HEK293 (cell line): ENCODE measurements around the gene APOE.

Experiments used
- CTCF ChIA-PET: fragments of 350-600 bp; formaldehyde crosslinking; extraction: SDS; loops from one replicate; lab custom pipeline; 2021; ENCODE audit warnings: antibody characterized with exemption; lab: Yijun Ruan, JAX
- POLR2A ChIA-PET: fragments of 300-600 bp; formaldehyde crosslinking; extraction: SDS; loops from one replicate; lab custom pipeline; 2020; ENCODE audit warnings: antibody characterized with exemption, inconsistent platforms; lab: Yijun Ruan, JAX
- H3K27ac ChIP-seq: fragments of 200-500 bp; sonication (Bioruptor generic); 2 replicates; pipeline ENCODE4 v1.5.1; 2014; ENCODE audit warnings: low read depth, low read length, control low read depth, inconsistent platforms; ENCODE audit errors: extremely low read depth
- H3K36me3 ChIP-seq, 2 experiments: fragments of 200-500 bp in 1 of 2; sonication (Bioruptor generic) in 1 of 2; 1 replicate in 1 of 2; 2 replicates in 1 of 2; pipeline ENCODE4 v1.5.1; 2014 to 2017; ENCODE audit warnings: inconsistent platforms in 2 of 2, low read length in 2 of 2; ENCODE audit not compliant: control insufficient read depth in 2 of 2, insufficient read depth in 1 of 2
- H3K4me1 ChIP-seq: fragments of 200-500 bp; sonication (Bioruptor generic); 2 replicates; pipeline ENCODE4 v1.5.1; 2014; ENCODE audit warnings: mild to moderate bottlenecking, low read length, inconsistent platforms; ENCODE audit not compliant: control insufficient read depth, insufficient read depth
- H3K4me3 ChIP-seq: 2 replicates; pipeline ENCODE4 v1.5.1; 2011; ENCODE audit warnings: low read depth, mild to moderate bottlenecking, control low read depth, low read length, moderate library complexity
- H3K9me3 ChIP-seq: fragments of 200-500 bp; sonication (Bioruptor generic); 2 replicates; pipeline ENCODE4 v1.5.1; 2014; ENCODE audit warnings: low read depth, low read length, inconsistent platforms; ENCODE audit not compliant: control insufficient read depth, insufficient read depth
- GLIS1 ChIP-seq: fragments of 450-650 bp; formaldehyde crosslinking; IDR thresholded peaks from 2 replicates; pipeline ENCODE4 v1.5.1; 2016; ENCODE audit warnings: missing biosample characterization, missing genetic modification characterization
- KLF17 ChIP-seq: fragments of 450-650 bp; formaldehyde crosslinking; IDR thresholded peaks from 2 replicates; pipeline ENCODE4 v1.5.1; 2016; ENCODE audit warnings: missing biosample characterization, missing genetic modification characterization
- PRDM4 ChIP-seq: fragments of 450-650 bp; formaldehyde crosslinking; IDR thresholded peaks from 2 replicates; pipeline ENCODE4 v1.5.1; 2017; ENCODE audit warnings: missing biosample characterization, missing genetic modification characterization
- SCRT1 ChIP-seq: fragments of 450-650 bp; formaldehyde crosslinking; IDR thresholded peaks from 2 replicates; pipeline ENCODE4 v1.5.1; 2016; ENCODE audit warnings: missing biosample characterization, missing genetic modification characterization, borderline replicate concordance
- WT1 ChIP-seq: fragments of 450-650 bp; formaldehyde crosslinking; IDR thresholded peaks from 2 replicates; pipeline ENCODE4 v1.5.1; 2016; ENCODE audit warnings: missing biosample characterization, missing genetic modification characterization
- ZBTB20 ChIP-seq: fragments of 450-650 bp; formaldehyde crosslinking; IDR thresholded peaks from 2 replicates; pipeline ENCODE4 v1.5.1; 2016; ENCODE audit warnings: missing biosample characterization, missing genetic modification characterization
- ZBTB26 ChIP-seq: fragments of 450-650 bp; formaldehyde crosslinking; optimal IDR thresholded peaks from 2 replicates; pipeline ENCODE3; 2016; ENCODE audit warnings: missing biosample characterization, mild to moderate bottlenecking, missing genetic modification characterization
- ZFP37 ChIP-seq: fragments of 450-650 bp; formaldehyde crosslinking; IDR thresholded peaks from 2 replicates; pipeline ENCODE4 v1.5.1; 2016; ENCODE audit warnings: missing biosample characterization, missing genetic modification characterization
- ZNF184 ChIP-seq: fragments of 450-650 bp; IDR thresholded peaks from 2 replicates; pipeline ENCODE4 v1.5.1; 2018; ENCODE audit warnings: missing biosample characterization, mild to moderate bottlenecking, missing genetic modification characterization
- ZNF335 ChIP-seq: fragments of 450-650 bp; formaldehyde crosslinking; conservative IDR thresholded peaks from 2 replicates; pipeline ENCODE4 v1.5.1; 2016; ENCODE audit warnings: missing biosample characterization, missing genetic modification characterization
- ZNF37A ChIP-seq: fragments of 450-650 bp; IDR thresholded peaks from 2 replicates; pipeline ENCODE4 v1.5.1; 2018; ENCODE audit warnings: missing biosample characterization, missing genetic modification characterization
- ZNF398 ChIP-seq: fragments of 450-650 bp; formaldehyde crosslinking; IDR thresholded peaks from 2 replicates; pipeline ENCODE4 v1.5.1; 2017; ENCODE audit warnings: missing biosample characterization, missing genetic modification characterization
- ZNF433 ChIP-seq: fragments of 450-650 bp; formaldehyde crosslinking; IDR thresholded peaks from 2 replicates; pipeline ENCODE4 v1.5.1; 2016; ENCODE audit warnings: missing biosample characterization, missing genetic modification characterization, low read depth
- ZNF518A ChIP-seq: fragments of 450-650 bp; formaldehyde crosslinking; conservative IDR thresholded peaks from 2 replicates; pipeline ENCODE4 v1.5.1; 2016; ENCODE audit warnings: low read depth, missing biosample characterization, missing genetic modification characterization
- ZNF571 ChIP-seq: fragments of 450-650 bp; formaldehyde crosslinking; IDR thresholded peaks from 2 replicates; pipeline ENCODE4 v1.5.0; 2017; ENCODE audit warnings: missing biosample characterization, missing genetic modification characterization
- ZNF654 ChIP-seq: fragments of 450-650 bp; formaldehyde crosslinking; IDR thresholded peaks from 2 replicates; pipeline ENCODE4 v1.5.1; 2016; ENCODE audit warnings: low read depth, missing biosample characterization, missing genetic modification characterization
- ZNF830 ChIP-seq: fragments of 450-650 bp; IDR thresholded peaks from 2 replicates; pipeline ENCODE4 v1.5.0; 2018; ENCODE audit warnings: missing biosample characterization, missing genetic modification characterization, low read depth, mild to moderate bottlenecking, moderate library complexity

Gene APOE

GRCh38 chr19:44955505-44956439 lies 50.2 kb downstream of the APOE start (continued):
- TF ChIP-seq WT1 (no peak), ZNF335 (no peak), ZBTB20 (peak; percentile 60; the same call in 1 of the 2 replicates), ZNF571 (no peak), ZBTB26 (tag by site-specific recombination) (peak; percentile 5), GLIS1 (peak; percentile 70)
- TF ChIP-seq, all 188 proteins: peak for 7

GRCh38 chr19:44957526-44957925 lies 51.9 kb downstream of the APOE start:
- peaks cover 20 to 45% of the 10 kb centered on the region in 2 experiments for H3K36me3 ChIP-seq
- no peak overlapping the region for H3K4me3 ChIP-seq
- ChIA-PET POLR2A (interaction anchor here (0.5 to 1.5 kb wide), 3 partner anchors 44 to 520 kb away, joined by 4 to 7 read pairs (median 5); partner anchors contain the start of gene CLASRP), CTCF (interaction anchor here (0.5 to 1.0 kb wide), 2 partner anchors 60 to 102 kb away, joined by 3 read pairs; no protein-coding TSS in a partner anchor)
- peaks cover 13% of the 10 kb centered on the region for H3K4me1 ChIP-seq
- no peak overlapping the region for H3K27ac ChIP-seq
- H3K9me3 ChIP-seq, result no peaks in the 10 kb centered on the region
- no peak for TF ChIP-seq ZNF830
- TF ChIP-seq KLF17 (tag by site-specific recombination), result no peak
- no peak for TF ChIP-seq ZNF184 (tag by site-specific recombination)
- TF ChIP-seq ZNF518A (tag by site-specific recombination), result no peak
- TF ChIP-seq ZNF398 (tag by site-specific recombination), result no peak
- no peak for TF ChIP-seq ZNF37A (tag by site-specific recombination)
- TF ChIP-seq ZNF433 (tag by site-specific recombination), result no peak
- TF ChIP-seq ZNF654 (tag by site-specific recombination), result no peak
- no peak for TF ChIP-seq PRDM4
- no peak for TF ChIP-seq ZFP37 (tag by site-specific recombination)
- TF ChIP-seq SCRT1, result no peak
- TF ChIP-seq, all 188 proteins: peak for 0
